A549 (cell line): ENCODE data around the gene RGS6. TPM values are rescaled to one million over a fixed set of nuclear protein-coding genes. Genes with fewer than 3 reads are reported as not detected.

Source experiments
- ATAC-seq, 2 experiments: fragments of 200-7000 bp in 1 of 2; fragments of >200 bp in 1 of 2; cut with Nextera tagmentation in 1 of 2; cut with Tn5 transposase in 1 of 2; 3 replicates each; pipeline versions ENCODE4 v1.8.0 to v1.9.1; 2018 to 2020; ENCODE audit warnings: mild to moderate bottlenecking in 1 of 2, moderate library complexity in 1 of 2
- CTCF ChIA-PET: fragments of 300-600 bp; sonication (Branson Sonifier 250); formaldehyde crosslinking; extraction: SDS; loops from one replicate; lab custom pipeline; 2021; ENCODE audit warnings: antibody characterized with exemption, inconsistent platforms; lab: Yijun Ruan, JAX
- POLR2A ChIA-PET: fragments of 350-600 bp; formaldehyde crosslinking; extraction: SDS; loops from one replicate; lab custom pipeline; 2021; ENCODE audit warnings: antibody characterized with exemption, inconsistent platforms; lab: Yijun Ruan, JAX
- DNase-seq, 2 experiments: peaks; one replicate each; pipeline versions ENCODE4 v3.0.0 to v3.0.0-alpha.2; 2011 to 2016; ENCODE audit warnings: low read depth in 1 of 2, low spot score in 1 of 2
- FAIRE-seq: peaks from 2 replicates; lab custom pipeline; 2011; peaks lifted over from hg19 to GRCh38; lab: Jason Lieb, UNC
- H3K27ac ChIP-seq, 2 experiments: fragments of >200 bp; sonication (Bioruptor Twin); formaldehyde crosslinking; 3 replicates each; pipeline ENCODE4 v1.5.1; 2016 to 2017
- H3K4me1 ChIP-seq: fragments of >200 bp; sonication (Bioruptor Twin); formaldehyde crosslinking; 3 replicates; pipeline ENCODE4 v1.6.1; 2016
- H3K4me2 ChIP-seq: fragments of >200 bp; sonication (Bioruptor Twin); formaldehyde crosslinking; 3 replicates; pipeline ENCODE4 v1.6.1; 2016
- H3K4me3 ChIP-seq: fragments of >200 bp; sonication (Bioruptor Twin); formaldehyde crosslinking; 3 replicates; pipeline ENCODE4 v1.5.1; 2016
- H3K9me3 ChIP-seq: fragments of >200 bp; sonication (Bioruptor Twin); formaldehyde crosslinking; 3 replicates; pipeline ENCODE4 v1.6.1; 2016
- BCL3 ChIP-seq: fragments of >200 bp; sonication (Bioruptor Twin); formaldehyde crosslinking; IDR thresholded peaks from 3 replicates; pipeline ENCODE4 v1.6.1; 2016
- CBX2 ChIP-seq: fragments of 200-600 bp; sonication (generic); IDR thresholded peaks from 2 replicates; pipeline ENCODE4 v1.6.1; 2016; ENCODE audit warnings: low read depth, mild to moderate bottlenecking, borderline replicate concordance
- E2F6 ChIP-seq: IDR thresholded peaks from 2 replicates; pipeline ENCODE4 v1.6.1; 2012; ENCODE audit warnings: low read depth, borderline replicate concordance
- EHF ChIP-seq: fragments of 250-450 bp; sonication (Bioruptor Pico); IDR thresholded peaks from 2 replicates; pipeline ENCODE4 v1.5.0; 2020; ENCODE audit warnings: mild to moderate bottlenecking
- EHMT2 ChIP-seq: fragments of 200-600 bp; sonication (generic); IDR thresholded peaks from 2 replicates; pipeline ENCODE4 v1.6.1; 2016; ENCODE audit warnings: antibody characterized with exemption, low read depth, mild to moderate bottlenecking, moderate library complexity
- FOSL2 ChIP-seq, 2 experiments: fragments of 450-650 bp in 1 of 2; fragments of >200 bp in 1 of 2; sonication (Bioruptor Twin) in 1 of 2; formaldehyde crosslinking; IDR thresholded peaks; 2 replicates each; pipeline versions ENCODE4 v1.5.0 to v1.6.1; 2016 to 2020; ENCODE audit warnings: mild to moderate bottlenecking in 1 of 2, moderate library complexity in 1 of 2
- FOXS1 ChIP-seq: fragments of 250-450 bp; sonication (Bioruptor Pico); IDR thresholded peaks from 2 replicates; pipeline ENCODE4 v1.5.0; 2020; ENCODE audit warnings: mild to moderate bottlenecking, moderate library complexity
- HDAC2 ChIP-seq: fragments of 200-600 bp; sonication (generic); IDR thresholded peaks from 2 replicates; pipeline ENCODE4 v1.6.1; 2016
- HOXB5 ChIP-seq: fragments of 250-450 bp; sonication (Bioruptor Pico); IDR thresholded peaks from 2 replicates; pipeline ENCODE4 v1.5.0; 2020; ENCODE audit warnings: mild to moderate bottlenecking, moderate library complexity
- JUN ChIP-seq, 2 experiments: fragments of >200 bp; sonication (Bioruptor Twin); formaldehyde crosslinking; IDR thresholded peaks; 2 replicates in 1 of 2; 3 replicates in 1 of 2; pipeline ENCODE4 v1.6.1; 2016 to 2017
- MAFK ChIP-seq: fragments of 450-650 bp; IDR thresholded peaks from 2 replicates; pipeline ENCODE4 v1.6.1; 2014; ENCODE audit not compliant: partially characterized antibody
- MAX ChIP-seq: IDR thresholded peaks from 2 replicates; pipeline ENCODE4 v1.6.1; 2012
- MYC ChIP-seq: IDR thresholded peaks from 2 replicates; pipeline ENCODE4 v1.6.1; 2012; ENCODE audit warnings: mild to moderate bottlenecking, inconsistent platforms, low read length, improper control_type of control experiment, borderline replicate concordance
- NFE2L2 ChIP-seq: fragments of 150-350 bp; conservative IDR thresholded peaks from 2 replicates; pipeline ENCODE4 v1.6.1; 2014; ENCODE audit warnings: low read length
- PHF8 ChIP-seq: fragments of 200-600 bp; sonication (generic); IDR thresholded peaks from 2 replicates; pipeline ENCODE4 v1.6.1; 2016; ENCODE audit warnings: low read depth, mild to moderate bottlenecking, antibody characterized with exemption, moderate library complexity, borderline replicate concordance
- POLR2AphosphoS2 ChIP-seq: conservative IDR thresholded peaks from 2 replicates; pipeline ENCODE4 v1.6.1; 2012; ENCODE audit warnings: low read length, improper control_type of control experiment, inconsistent platforms
- RARB ChIP-seq: fragments of 250-450 bp; sonication (Bioruptor Pico); IDR thresholded peaks from 2 replicates; pipeline ENCODE4 v1.8.0; 2021; ENCODE audit warnings: mild to moderate bottlenecking, moderate library complexity
- RCOR1 ChIP-seq: fragments of 150-350 bp; IDR thresholded peaks from 2 replicates; pipeline ENCODE4 v1.6.1; 2014; ENCODE audit warnings: antibody characterized with exemption, low read length, low read depth
- REST ChIP-seq: fragments of 200-600 bp; sonication (generic); IDR thresholded peaks from 2 replicates; pipeline ENCODE4 v1.6.1; 2016; ENCODE audit warnings: antibody characterized with exemption, mild to moderate bottlenecking, moderate library complexity
- RNF2 ChIP-seq: fragments of 200-600 bp; sonication (generic); IDR thresholded peaks from 2 replicates; pipeline ENCODE4 v1.6.1; 2016; ENCODE audit warnings: low read depth, mild to moderate bottlenecking, antibody characterized with exemption, moderate library complexity, borderline replicate concordance
- SREBF2 ChIP-seq: fragments of 450-650 bp; IDR thresholded peaks from 2 replicates; pipeline ENCODE4 v1.6.1; 2014; ENCODE audit warnings: mild to moderate bottlenecking, moderate library complexity
- TP53 ChIP-seq: fragments of 250-450 bp; sonication (Bioruptor Pico); IDR thresholded peaks from 2 replicates; pipeline ENCODE4 v1.5.0; 2021; ENCODE audit warnings: mild to moderate bottlenecking, moderate library complexity
- ZNF302 ChIP-seq: fragments of 250-450 bp; sonication (Bioruptor Pico); IDR thresholded peaks from 2 replicates; pipeline ENCODE4 v1.9.0; 2021; ENCODE audit warnings: inconsistent platforms, mild to moderate bottlenecking, moderate library complexity
- WGBS: methylation state at CpG from one replicate; pipeline ENCODE4 v1.1.6; 2017; ENCODE audit errors: missing lambda C conversion rate; 5-methylcytosine and 5-hydroxymethylcytosine counted together
- polyA plus RNA-seq, 4 experiments: library from polyadenylated mRNA; depleted of rRNA in 3 of 4; stranded (reverse); fragments of >200 nt; fragmentation: RNase III in 1 of 4; extraction: RNeasy Plus Mini Kit Qiagen cat#74134 plus additional on column Dnase treatment in 1 of 4; gene quantifications; 2 replicates in 3 of 4; 3 replicates in 1 of 4; pipeline ENCODE4 v1.2.3, GENCODE V29; 2011 to 2017

Gene RGS6
- polyA plus RNA-seq, 2 of the 4 experiments (the other 2 are of a cell fraction): not detected

- ATAC-seq (no peak), FAIRE-seq (no peak), DNase-seq (no peak)
- no peak overlapping the region for H3K27ac ChIP-seq
- CTCF ChIA-PET: no interaction called here
- POLR2A ChIA-PET: no interaction called here
- no peak overlapping the region for H3K4me3 ChIP-seq
- 32% methylated on average over 3 of the region's 3 CpGs for WGBS
- no peaks in the 10 kb centered on the region for H3K4me1 ChIP-seq
- no peak overlapping the region for H3K4me2 ChIP-seq
- 0 out of 3 replicates have a peak, but pooled peaks cover 3% of the 10 kb centered on the region for H3K9me3 ChIP-seq
- TF ChIP-seq POLR2AphosphoS2: no peak
- no peak for TF ChIP-seq NFE2L2
- TF ChIP-seq MAFK: no peak
- no peak for TF ChIP-seq RNF2
These were observed 600.6 kb downstream of the RGS6 start for GRCh38 chr14:72532686-72533454.

- TF ChIP-seq CBX2 (no peak), RCOR1 (no peak), RARB (no peak), EHF (CRISPR knock-in tag) (no peak), FOXS1 (CRISPR knock-in tag) (no peak), SREBF2 (no peak), TP53 (no peak), EHMT2 (no peak), BCL3 (no peak), MYC (no peak), ZNF302 (CRISPR knock-in tag) (no peak), FOSL2 (IDR thresholded peaks at IDR 0.05) (no peak), FOSL2 (CRISPR knock-in tag; IDR thresholded peaks at IDR 0.05) (no peak), REST (no peak), JUN (IDR thresholded peaks at IDR 0.05) (no peak), MAX (no peak), PHF8 (no peak), HDAC2 (no peak), HOXB5 (CRISPR knock-in tag) (no peak), E2F6 (no peak)
- WGBS: 8% methylated on average over 1 of the region's 1 CpG
- no peak for ATAC-seq
- Histone ChIP-seq H3K9me3 (0 out of 3 replicates have a peak, but pooled peaks cover 3% of the 10 kb centered on the region), H3K27ac (no peak overlapping the region), H3K4me2 (no peak overlapping the region), H3K4me1 (no peaks in the 10 kb centered on the region), H3K4me3 (no peak overlapping the region)
- POLR2A ChIA-PET: no interaction called here
- FAIRE-seq: no peak
- DNase-seq: no peak
- CTCF ChIA-PET: interaction anchor here (1.1 to 1.9 kb wide), 2 partner anchors 19 to 21 kb away, joined by 4 to 9 read pairs; no protein-coding TSS in a partner anchor
These were observed 603.3 kb downstream of the RGS6 start for GRCh38 chr14:72535485-72535884.
